G401.6 (cell line): Measurements from ENCODE around the gene LDHD.
A peak's percentile ranks its signal among the peaks of the same experiment; 100 is the strongest.
"Not testable (repeated sequence)": the region's sequence is repeated elsewhere in the genome, so short reads cannot be mapped to it uniquely, and the experiment has no call there.

Experiments used
- FAIRE-seq: peaks from 2 replicates; lab custom pipeline; 2012; peaks lifted over from hg19 to GRCh38; lab: Jason Lieb, UNC

LDHD gene

GRCh38 chr16:75116081-75116910 lies at the start of gene LDHD:
Gene LDHD, minus strand, starts transcription at chr16:75116780. Its CDS starts 60 bp downstream, at chr16:75116720.
- no peak for FAIRE-seq

GRCh38 chr16:75160386-75160785 lies 43.8 kb upstream of the LDHD start:
- FAIRE-seq: no peak

GRCh38 chr16:75152635-75153034 lies 36.1 kb upstream of the LDHD start:
- FAIRE-seq: no peak

- FAIRE-seq: no peak
Measured at GRCh38 chr16:75151798-75152197, 35.2 kb upstream of the LDHD start.

- peak; percentile 90 for FAIRE-seq
Measured at GRCh38 chr16:75148311-75149195, 32.0 kb upstream of the LDHD start, which contains the start of gene ZFP1. Gene ZFP1, plus strand, starts transcription at chr16:75148524. Its CDS starts 4,428 bp downstream, at chr16:75152952.

- FAIRE-seq: no peak
Measured at GRCh38 chr16:75147968-75148310, 31.4 kb upstream of the LDHD start.

- no peak for FAIRE-seq
Measured at GRCh38 chr16:75143941-75144340, 27.4 kb upstream of the LDHD start.

- no peak for FAIRE-seq
Measured at GRCh38 chr16:75139498-75139897, 22.9 kb upstream of the LDHD start.

- no peak for FAIRE-seq
Measured at GRCh38 chr16:75138636-75139035, 22.1 kb upstream of the LDHD start.

- FAIRE-seq: no peak
Measured at GRCh38 chr16:75138233-75138632, 21.7 kb upstream of the LDHD start.

GRCh38 chr16:75131081-75131480 lies 14.5 kb upstream of the LDHD start:
- no peak for FAIRE-seq

- no peak for FAIRE-seq
Measured at GRCh38 chr16:75130150-75130771, 13.7 kb upstream of the LDHD start.

- FAIRE-seq: not testable (repeated sequence)
Measured at GRCh38 chr16:75129421-75130149, 13.0 kb upstream of the LDHD start.

- FAIRE-seq: no peak
Measured at GRCh38 chr16:75127713-75128415, 11.3 kb upstream of the LDHD start.

- no peak for FAIRE-seq
Measured at GRCh38 chr16:75122609-75123008, 6.0 kb upstream of the LDHD start.

- no peak for FAIRE-seq
Measured at GRCh38 chr16:75121949-75122568, 5.5 kb upstream of the LDHD start.

GRCh38 chr16:75120253-75120652 lies 3.7 kb upstream of the LDHD start:
- no peak for FAIRE-seq

GRCh38 chr16:75118943-75119539 lies 2.5 kb upstream of the LDHD start:
- no peak for FAIRE-seq

- no peak for FAIRE-seq
Measured at GRCh38 chr16:75116911-75117245, 298 bp upstream of the LDHD start.

- no peak for FAIRE-seq
Measured at GRCh38 chr16:75114946-75115825, 1.4 kb downstream of the LDHD start.
